ENCODE data around the gene LNPEP.

Gene LNPEP

GRCh38 chr5:96963267-96963666 is 27.4 kb downstream of the LNPEP start:
- DNase-seq = no peak

GRCh38 chr5:96966801-96967200 is 30.9 kb downstream of the LNPEP start:
- DNase-seq = no peak

- DNase-seq = no peak
These were observed 31.5 kb downstream of the LNPEP start for GRCh38 chr5:96967400-96967799.

- no peak for DNase-seq
These were observed 32.2 kb downstream of the LNPEP start for GRCh38 chr5:96968074-96968473.

GRCh38 chr5:96968614-96969013 is 32.7 kb downstream of the LNPEP start:
- DNase-seq = no peak

GRCh38 chr5:96969366-96969765 is 33.5 kb downstream of the LNPEP start:
- no peak for DNase-seq

- no peak for DNase-seq
These were observed 36.9 kb downstream of the LNPEP start for GRCh38 chr5:96972599-96973334.

DNA sequence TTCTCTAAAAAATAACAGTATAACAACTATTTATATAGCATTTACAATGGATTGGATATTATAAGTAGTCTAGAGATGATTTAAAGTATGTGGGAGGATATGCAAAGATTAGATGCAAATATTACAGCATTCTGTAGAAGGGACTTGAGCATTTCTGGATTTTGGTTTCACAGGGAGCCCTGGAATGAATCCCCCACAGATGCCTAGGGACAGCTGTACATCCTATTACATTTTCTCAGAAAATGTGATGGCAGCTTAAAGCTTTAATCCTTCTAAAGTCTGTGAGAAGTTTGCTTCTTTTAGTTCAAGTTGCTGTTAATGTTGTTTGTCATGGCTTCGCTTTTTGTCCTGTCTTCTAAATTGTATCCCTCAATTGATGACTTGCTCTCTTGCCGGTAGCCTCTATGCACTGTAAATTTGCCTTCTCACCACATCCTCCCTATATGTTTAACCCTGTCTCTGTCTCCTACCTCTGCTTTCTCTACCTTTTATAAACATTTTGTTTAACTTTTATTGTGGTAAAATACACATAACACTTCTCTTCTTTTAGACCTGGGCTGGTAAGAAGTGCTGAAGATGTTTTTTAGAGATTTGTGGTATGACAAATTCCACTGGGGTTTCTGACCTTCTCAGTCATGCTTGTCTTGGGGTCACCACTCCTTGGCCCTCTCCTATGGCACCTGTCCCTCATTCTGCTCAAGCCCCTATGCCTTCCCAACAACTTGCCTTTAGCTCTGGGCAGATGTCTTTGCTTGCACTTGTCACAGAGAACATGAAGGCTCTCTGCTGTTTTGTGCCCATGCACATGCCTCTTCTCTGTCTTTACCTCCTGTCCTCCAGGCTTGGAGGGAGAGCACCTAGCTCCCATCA is 37.9 kb downstream of the LNPEP start:
- DNase-seq = no peak

DNA sequence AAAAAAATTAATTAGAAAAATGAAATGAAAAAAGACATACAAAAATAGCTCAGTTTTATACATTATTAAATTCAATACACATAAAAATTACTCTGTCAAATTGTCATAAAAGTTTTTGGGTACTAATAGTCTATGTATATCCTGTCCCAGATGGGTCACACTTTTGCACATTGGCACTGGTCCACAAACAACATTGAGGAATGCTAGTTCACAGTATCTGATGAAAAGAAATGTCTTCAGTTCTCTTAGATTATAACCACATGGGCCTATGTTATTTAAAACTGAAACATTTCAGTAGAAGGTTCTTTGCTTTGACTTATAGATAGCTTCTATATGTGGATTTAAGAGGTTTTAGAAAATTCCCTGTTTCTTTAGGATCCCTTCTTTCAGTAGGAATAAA is 39.8 kb downstream of the LNPEP start:
- no peak for DNase-seq

DNA sequence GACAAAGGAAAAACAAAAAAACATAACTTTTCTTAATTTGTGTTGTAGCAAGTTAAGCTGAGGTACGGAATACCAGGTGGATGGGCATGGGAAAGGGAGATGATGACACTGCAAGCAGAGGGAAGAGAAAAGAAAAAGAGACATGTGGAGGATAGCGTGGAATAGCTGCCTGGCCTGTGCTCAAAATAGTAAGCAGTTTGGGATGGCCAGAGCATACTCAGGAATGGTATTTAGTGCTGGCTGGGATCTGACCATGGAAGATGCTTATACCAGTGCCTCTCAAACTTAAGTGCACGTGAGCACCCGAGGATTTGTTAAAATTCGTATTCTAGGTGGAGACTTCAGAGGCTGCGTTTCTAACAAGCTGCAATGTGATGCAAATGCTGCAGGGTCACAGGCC is 41.3 kb downstream of the LNPEP start:
- DNase-seq = no peak

DNA sequence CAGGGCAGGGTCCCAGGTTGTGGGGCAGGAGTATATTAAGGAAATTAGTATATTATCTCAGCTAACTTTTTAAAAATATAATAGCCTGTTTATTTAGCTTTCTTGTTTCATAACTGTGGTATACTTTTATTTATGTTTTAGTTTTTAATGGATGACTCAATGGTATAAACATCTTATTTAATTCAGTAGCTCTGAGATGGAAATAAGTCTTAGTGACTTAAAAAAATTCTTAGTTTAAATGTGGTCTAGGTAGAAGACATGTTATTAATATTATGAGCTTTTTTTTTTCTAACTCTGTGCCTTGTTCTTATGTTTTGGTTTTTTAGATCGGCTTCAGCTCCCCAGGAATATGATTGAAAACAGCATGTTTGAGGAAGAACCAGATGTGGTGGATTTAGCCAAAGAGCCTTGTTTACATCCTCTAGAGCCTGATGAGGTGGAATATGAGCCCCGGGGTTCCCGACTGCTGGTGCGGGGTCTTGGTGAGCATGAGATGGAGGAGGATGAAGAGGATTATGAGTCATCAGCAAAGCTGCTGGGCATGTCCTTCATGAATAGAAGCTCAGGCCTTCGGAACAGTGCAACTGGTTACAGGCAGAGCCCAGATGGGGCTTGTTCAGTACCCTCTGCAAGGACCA is 43.1 kb downstream of the LNPEP start:
- no peak for DNase-seq

GRCh38 chr5:96984506-96985192 is 48.8 kb downstream of the LNPEP start:
- no peak for DNase-seq

DNA sequence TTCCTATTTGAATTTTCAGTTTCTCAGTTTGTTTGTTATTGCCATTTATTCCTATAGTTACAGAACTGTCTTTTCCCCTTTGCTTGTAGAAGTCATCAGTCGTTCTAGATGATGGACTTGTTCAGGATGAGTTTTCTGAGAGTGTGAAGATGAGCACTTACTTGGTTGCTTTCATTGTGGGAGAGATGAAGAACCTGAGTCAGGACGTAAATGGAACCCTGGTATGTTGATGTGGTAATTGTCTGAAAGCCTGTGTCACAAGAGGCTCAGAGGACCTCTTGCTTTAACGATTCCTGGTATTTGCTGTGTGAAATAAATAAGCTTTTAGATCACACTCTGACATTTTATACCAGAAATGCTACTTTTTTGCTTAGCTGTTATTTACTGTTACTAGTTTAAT is 50.6 kb downstream of the LNPEP start:
- no peak for DNase-seq

- DNase-seq = no peak
These were observed 54.2 kb downstream of the LNPEP start for GRCh38 chr5:96990102-96990501.

DNA sequence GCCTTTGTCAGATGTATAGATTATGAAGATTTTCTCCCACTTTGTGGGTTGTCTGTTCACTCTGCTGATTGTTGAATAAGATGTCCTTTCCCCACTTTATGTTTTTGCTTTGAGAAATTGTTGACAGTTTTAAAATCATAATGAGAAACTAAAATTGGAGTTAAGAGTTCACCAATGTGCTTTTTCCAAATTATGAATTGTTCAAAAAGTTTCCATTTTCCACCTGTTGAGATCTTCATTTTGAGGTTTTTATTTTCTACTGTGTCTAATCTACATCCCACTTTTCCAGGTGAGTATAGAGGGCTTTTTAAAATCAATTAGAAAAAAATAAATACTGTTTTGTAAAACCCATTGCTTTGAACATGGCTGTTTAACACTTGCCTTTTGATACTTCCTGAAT is 55.8 kb downstream of the LNPEP start:
- no peak for DNase-seq

GRCh38 chr5:96993760-96994159 is 57.9 kb downstream of the LNPEP start:
- no peak for DNase-seq

- no peak for DNase-seq
These were observed 58.6 kb downstream of the LNPEP start for GRCh38 chr5:96994493-96994892.

DNA sequence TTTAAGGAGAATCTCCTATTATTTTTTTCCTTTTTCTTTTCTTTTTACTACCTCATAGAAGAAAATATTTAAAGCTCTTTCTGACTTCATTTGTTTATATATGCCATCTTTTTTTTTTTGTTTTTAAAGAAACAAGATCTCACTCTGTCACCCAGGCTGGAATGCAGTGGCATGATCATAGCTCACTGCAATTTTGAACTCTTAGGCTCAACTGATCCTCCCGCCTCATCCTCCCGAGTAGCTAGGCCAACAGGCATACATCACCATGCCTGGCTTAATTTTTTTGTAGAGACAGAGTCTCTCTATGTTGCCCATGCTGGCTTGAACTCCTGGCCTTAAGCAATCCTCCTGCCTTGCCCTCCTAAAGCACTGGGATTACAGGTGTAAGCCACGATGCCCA is 59.5 kb downstream of the LNPEP start:
- no peak for DNase-seq

GRCh38 chr5:96997265-96997859 is 61.5 kb downstream of the LNPEP start:
- no peak for DNase-seq

- DNase-seq = no peak
These were observed 64.0 kb downstream of the LNPEP start for GRCh38 chr5:96999856-97000255.

DNA sequence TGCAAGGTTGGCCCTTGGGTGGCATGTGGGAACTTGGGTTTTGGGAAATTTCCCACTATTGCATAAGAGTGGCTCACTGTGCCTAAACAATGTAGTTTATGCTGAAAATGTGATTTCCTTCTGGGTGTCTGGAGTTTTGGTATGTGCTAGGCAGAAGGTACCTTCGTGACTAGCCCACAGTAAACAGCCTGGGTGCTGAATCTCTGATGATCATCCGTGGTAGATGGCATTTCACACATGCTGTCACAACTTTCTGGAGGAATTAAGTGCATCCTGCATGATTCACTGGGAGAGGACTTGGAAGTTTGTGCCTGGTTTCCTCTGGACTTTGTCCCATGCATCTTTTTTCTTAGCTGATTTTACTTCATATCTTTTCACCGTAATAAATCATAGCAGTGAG is 64.5 kb downstream of the LNPEP start:
- DNase-seq = no peak

- no peak for DNase-seq
These were observed 67.1 kb downstream of the LNPEP start for GRCh38 chr5:97002983-97003382.

Measured in islet precursor cell (in vitro differentiated cells).